Kidney (tissue), 14 donors: Measurements from ENCODE around the gene PTPDC1. TPM values are rescaled to one million over a fixed set of nuclear protein-coding genes. Genes with fewer than 3 reads are reported as not detected.
"Not testable (repeated sequence)": the region's sequence is repeated elsewhere in the genome, so short reads cannot be mapped to it uniquely, and the experiment has no call there.

ENCODE experiments used
- DNase-seq, 5 donors: peaks; one replicate each; pipeline ENCODE4 v3.0.0-alpha.2; 2013 to 2020
- FAIRE-seq: peaks from 2 replicates; lab custom pipeline; 2012; peaks lifted over from hg19 to GRCh38; lab: Jason Lieb, UNC
- H3K27ac ChIP-seq, 2 donors: one replicate each; pipeline ENCODE4 v1.7.0; 2013; ENCODE audit warnings: low read depth in 2 of 2, low read length in 2 of 2, inconsistent platforms in 1 of 2
- H3K27me3 ChIP-seq: one replicate; pipeline ENCODE4 v1.7.1; 2013; ENCODE audit warnings: low read length, inconsistent platforms; ENCODE audit not compliant: control insufficient read depth, insufficient read depth
- H3K36me3 ChIP-seq, 3 donors: one replicate each; pipeline versions ENCODE4 v1.7.0 to v1.7.1; 2013; ENCODE audit warnings: low read length in 3 of 3, control low read depth in 1 of 3, inconsistent platforms in 1 of 3; ENCODE audit not compliant: insufficient read depth in 3 of 3, control insufficient read depth in 2 of 3
- H3K4me1 ChIP-seq, 3 donors: one replicate each; pipeline versions ENCODE4 v1.7.0 to v1.7.1; 2013; ENCODE audit warnings: low read length in 3 of 3, inconsistent platforms in 1 of 3, low read depth in 1 of 3; ENCODE audit not compliant: control insufficient read depth in 2 of 3, insufficient read depth in 2 of 3
- H3K4me3 ChIP-seq, 3 donors: one replicate each; pipeline versions ENCODE4 v1.7.0 to v1.8.1; 2013; ENCODE audit warnings: low read length in 3 of 3, control low read depth in 1 of 3, inconsistent platforms in 1 of 3
- H3K9ac ChIP-seq, 3 donors: one replicate each; pipeline versions ENCODE4 v1.7.0 to v1.7.1; 2013; ENCODE audit warnings: low read length in 3 of 3, control low read depth in 1 of 3, inconsistent platforms in 1 of 3
- H3K9me3 ChIP-seq, 3 donors: one replicate each; pipeline versions ENCODE4 v1.7.0 to v1.7.1; 2013; ENCODE audit warnings: low read length in 3 of 3, control low read depth in 1 of 3, inconsistent platforms in 1 of 3; ENCODE audit not compliant: control insufficient read depth in 2 of 3, insufficient read depth in 1 of 3
- CTCF ChIP-seq: IDR thresholded peaks from 3 replicates; pipeline ENCODE4 v1.5.1; 2012; ENCODE audit warnings: mild to moderate bottlenecking, moderate library complexity, borderline replicate concordance; ENCODE audit not compliant: insufficient read depth; ENCODE audit errors: extremely low read depth
- intact Hi-C: fragments of 100-400 bp; cut with DNase I; formaldehyde crosslinking; loops from one replicate; pipeline ENCODE4 v1.11.1; 2022
- polyA plus RNA-seq: library from polyadenylated mRNA; stranded (reverse); fragments of 350-450 nt; fragmentation: Illumina TruSeq; extraction: RNeasy Lipid Tissue Mini Kit (QIAGEN cat#74804); gene quantifications from one replicate; pipeline ENCODE4 v1.2.3, GENCODE V29; 2014; ENCODE audit warnings: low read depth, low replicate concordance; ENCODE audit not compliant: insufficient read depth
- total RNA-seq: library from RNA; stranded (reverse); fragmentation: NEBNext Ultra II Directional; extraction: Animal tissue kit (Norgen Biotek cat#: 25700); gene quantifications from one replicate; pipeline ENCODE4 v1.2.1, GENCODE V29; 2021
- donor health status: control.
- donor health status: control.
- donor health status: control.
- donor health status: control.
- donor health status: control.
- donor health status: DM: yes; HTN: yes; CAD: no.
- donor health status: Normal renal cell carcinoma (clear cell type).

Gene PTPDC1
- total and polyA plus RNA-seq, 2 donors from 2014 or later: 2.8 to 8.7 TPM

- no peaks in the 10 kb centered on the region for H3K36me3 ChIP-seq
- H3K27ac ChIP-seq: no peak overlapping the region
- FAIRE-seq (no peak), DNase-seq (no peak)
- H3K9ac ChIP-seq: no peak overlapping the region
- no peak overlapping the region for H3K4me3 ChIP-seq
- no peaks in the 10 kb centered on the region for H3K9me3 ChIP-seq
- TF ChIP-seq CTCF: no peak
- intact Hi-C loops: no loop called here
- H3K4me1 ChIP-seq: no peaks in the 10 kb centered on the region
- no peaks in the 10 kb centered on the region for H3K27me3 ChIP-seq
These were observed 27.2 kb downstream of the PTPDC1 start for GRCh38 chr9:94111446-94111845.

- FAIRE-seq: no peak
- Histone ChIP-seq H3K4me3 (no peak overlapping the region), H3K9ac (no peak overlapping the region), H3K27me3 (no peaks in the 10 kb centered on the region), H3K9me3 (no peaks in the 10 kb centered on the region), H3K4me1 (no peaks in the 10 kb centered on the region), H3K27ac (no peak overlapping the region), H3K36me3 (no peaks in the 10 kb centered on the region)
- no peak for TF ChIP-seq CTCF
- DNase-seq: no peak
- intact Hi-C loops: no loop called here
These were observed 28.6 kb downstream of the PTPDC1 start for GRCh38 chr9:94112716-94113465.

GRCh38 chr9:94120088-94120487, 35.8 kb downstream of the PTPDC1 start:
- FAIRE-seq, H3K27ac ChIP-seq, H3K4me3 ChIP-seq, H3K36me3 ChIP-seq, H3K9me3 ChIP-seq, H3K9ac ChIP-seq, H3K4me1 ChIP-seq, H3K27me3 ChIP-seq, DNase-seq, intact Hi-C loops: not testable (repeated sequence)

- Histone ChIP-seq H3K27ac (no peak overlapping the region), H3K36me3 (no peaks in the 10 kb centered on the region), H3K27me3 (no peaks in the 10 kb centered on the region), H3K4me3 (no peak overlapping the region), H3K4me1 (no peaks in the 10 kb centered on the region), H3K9me3 (peaks cover 0 to under 1% (median 0%) of the 10 kb centered on the region in 3 donors), H3K9ac (no peak overlapping the region)
- intact Hi-C loops: no loop called here
- TF ChIP-seq CTCF: no peak
- no peak for DNase-seq
- FAIRE-seq: no peak
These were observed 36.7 kb downstream of the PTPDC1 start for GRCh38 chr9:94120854-94121376.
